Right lobe of liver (tissue), 6 donors: Measurements from ENCODE around the gene CMKLR1. TPM values are rescaled to one million over a fixed set of nuclear protein-coding genes. Genes with fewer than 3 reads are reported as not detected.

ENCODE experiments used
- ATAC-seq, 4 donors: fragments of 200-7000 bp; cut with Tn5 transposase; one replicate each; pipeline ENCODE4 v1.9.1; 2020; ENCODE audit warnings: mild to moderate bottlenecking in 4 of 4, moderate library complexity in 4 of 4
- DNase-seq, 3 donors: peaks; one replicate each; pipeline ENCODE4 v3.0.0-alpha.2; 2020
- H3K27ac ChIP-seq, 3 donors: fragments of 200-600 bp; one replicate each; pipeline ENCODE4 v1.8.0; 2022
- H3K27me3 ChIP-seq, 2 donors: fragments of 200-600 bp; one replicate each; pipeline ENCODE4 v1.8.0; 2022
- H3K36me3 ChIP-seq, 4 donors: fragments of 200-600 bp; sonication (generic) in 1 of 4; one replicate each; pipeline versions ENCODE4 v1.5.1 to v1.8.0; 2017 to 2022; ENCODE audit warnings: control low read depth in 1 of 4
- H3K4me1 ChIP-seq, 4 donors: fragments of 200-600 bp; sonication (generic) in 1 of 4; one replicate each; pipeline versions ENCODE4 v1.5.1 to v1.8.0; 2017 to 2022; ENCODE audit warnings: control low read depth in 1 of 4
- H3K4me3 ChIP-seq, 3 donors: fragments of 200-600 bp; one replicate each; pipeline ENCODE4 v1.8.0; 2022
- H3K9me3 ChIP-seq, 4 donors: fragments of 200-600 bp; sonication (generic) in 1 of 4; one replicate each; pipeline versions ENCODE4 v1.5.1 to v1.8.0; 2017 to 2022; ENCODE audit warnings: control low read depth in 1 of 4
- POLR2A ChIP-seq: fragments of 450-650 bp; IDR thresholded peaks from one replicate; pipeline ENCODE4 v1.6.1; 2017; ENCODE audit warnings: antibody characterized with exemption, mild to moderate bottlenecking
- WGBS: methylation state at CpG from one replicate; pipeline ENCODE4 v1.1.6; 2018; ENCODE audit warnings: low coverage, low lambda C conversion rate; ENCODE audit not compliant: insufficient coverage; ENCODE audit errors: missing lambda C conversion rate; 5-methylcytosine and 5-hydroxymethylcytosine counted together
- intact Hi-C, 2 donors: fragments of 100-400 bp; cut with DNase I; formaldehyde crosslinking; loops; one replicate each; pipeline versions ENCODE4 v1.11.2 to v1.14.1; 2022
- total RNA-seq, 6 experiments: library from RNA; depleted of rRNA in 2 of 6; stranded (reverse); fragments of >200 nt in 2 of 6; fragmentation: NEBNext Ultra II Directional in 3 of 6; extraction: Animal tissue kit (Norgen Biotek cat#: 25700) in 3 of 6; gene quantifications; one replicate each; pipeline versions ENCODE4 v1.1.0 to v1.2.4, GENCODE V29; 2016 to 2023
- TF ChIP-seq, protein P1 (sequence below), 4 donors: fragments of 200-600 bp in 3 of 4; fragments of 450-650 bp in 1 of 4; IDR thresholded peaks; one replicate each; pipeline versions ENCODE4 v1.5.1 to v1.8.0; 2016 to 2022; ENCODE audit warnings: antibody characterized with exemption in 4 of 4, mild to moderate bottlenecking in 2 of 4
- donor health status: DM: no; HTN: yes; CAD: no.
- donor health status: DM: no; HTN: no; CAD: no.
- donor health status: DM: no; HTN: no; CAD: no.
- donor health status: DM: no; HTN: yes; CAD: no.
- donor health status: DM: no; HTN: yes; CAD: no.

CMKLR1 gene
- total RNA-seq, 6 experiments from 2014 or later = 1.5 to 8.2 (median 4.2) TPM

DNA sequence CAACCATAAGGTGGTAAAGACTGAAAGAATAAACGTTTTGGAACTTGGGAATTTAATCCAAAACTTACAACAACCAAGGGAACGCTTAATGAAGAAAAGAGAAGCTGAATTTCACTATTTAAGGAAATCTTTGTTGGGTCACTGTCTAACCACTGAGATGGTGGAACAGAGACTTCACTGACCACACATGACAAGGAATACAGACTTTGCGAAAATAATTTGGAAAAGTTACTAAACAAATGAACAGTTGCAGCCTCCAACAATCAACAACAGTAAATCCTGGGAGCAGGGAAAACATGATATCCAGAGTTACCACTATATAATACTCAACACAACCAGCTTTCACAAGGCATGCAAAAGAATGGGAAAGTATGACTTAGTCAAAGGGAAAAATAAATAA lies 79.1 kb downstream of the CMKLR1 start:
- WGBS = 16% methylated on average over 3 of the region's 3 CpGs
- Histone ChIP-seq H3K4me1 (no peaks in the 10 kb centered on the region), H3K36me3 (no peaks in the 10 kb centered on the region), H3K9me3 (peaks cover 0 to 5% (median 0%) of the 10 kb centered on the region in 4 donors), H3K27me3 (no peaks in the 10 kb centered on the region), H3K27ac (no peak overlapping the region), H3K4me3 (no peak overlapping the region)
- intact Hi-C loops = no loop called here
- DNase-seq (no peak), ATAC-seq (no peak)
- TF ChIP-seq, protein P1, sequence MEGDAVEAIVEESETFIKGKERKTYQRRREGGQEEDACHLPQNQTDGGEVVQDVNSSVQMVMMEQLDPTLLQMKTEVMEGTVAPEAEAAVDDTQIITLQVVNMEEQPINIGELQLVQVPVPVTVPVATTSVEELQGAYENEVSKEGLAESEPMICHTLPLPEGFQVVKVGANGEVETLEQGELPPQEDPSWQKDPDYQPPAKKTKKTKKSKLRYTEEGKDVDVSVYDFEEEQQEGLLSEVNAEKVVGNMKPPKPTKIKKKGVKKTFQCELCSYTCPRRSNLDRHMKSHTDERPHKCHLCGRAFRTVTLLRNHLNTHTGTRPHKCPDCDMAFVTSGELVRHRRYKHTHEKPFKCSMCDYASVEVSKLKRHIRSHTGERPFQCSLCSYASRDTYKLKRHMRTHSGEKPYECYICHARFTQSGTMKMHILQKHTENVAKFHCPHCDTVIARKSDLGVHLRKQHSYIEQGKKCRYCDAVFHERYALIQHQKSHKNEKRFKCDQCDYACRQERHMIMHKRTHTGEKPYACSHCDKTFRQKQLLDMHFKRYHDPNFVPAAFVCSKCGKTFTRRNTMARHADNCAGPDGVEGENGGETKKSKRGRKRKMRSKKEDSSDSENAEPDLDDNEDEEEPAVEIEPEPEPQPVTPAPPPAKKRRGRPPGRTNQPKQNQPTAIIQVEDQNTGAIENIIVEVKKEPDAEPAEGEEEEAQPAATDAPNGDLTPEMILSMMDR (IDR thresholded peaks at IDR 0.05) = no peak
- no peak for TF ChIP-seq POLR2A

DNA sequence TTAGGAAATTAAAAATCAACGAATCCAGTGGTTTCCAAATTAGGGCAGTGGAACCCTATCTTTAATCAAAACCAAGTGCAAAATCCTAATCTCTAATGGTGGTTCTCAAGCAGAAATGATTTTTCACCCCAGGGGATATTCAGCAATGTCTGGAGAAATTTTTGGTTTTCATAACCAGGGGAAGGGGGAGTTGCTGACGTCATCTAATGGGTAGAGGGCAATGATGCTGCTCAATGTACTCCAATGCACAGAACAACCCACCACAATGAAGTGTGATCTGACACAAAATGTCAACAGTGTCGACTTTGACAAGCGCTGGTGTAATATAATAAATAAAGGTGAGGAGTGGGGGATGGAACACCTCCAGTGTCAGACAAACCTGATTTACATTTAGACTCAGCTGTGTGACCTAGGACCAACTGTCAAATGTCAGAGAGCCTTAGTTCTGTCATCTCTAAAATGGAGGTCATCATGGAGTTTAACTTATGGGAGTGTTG lies 81.5 kb downstream of the CMKLR1 start:
- H3K27me3 ChIP-seq = no peaks in the 10 kb centered on the region
- ATAC-seq = no peak

DNA sequence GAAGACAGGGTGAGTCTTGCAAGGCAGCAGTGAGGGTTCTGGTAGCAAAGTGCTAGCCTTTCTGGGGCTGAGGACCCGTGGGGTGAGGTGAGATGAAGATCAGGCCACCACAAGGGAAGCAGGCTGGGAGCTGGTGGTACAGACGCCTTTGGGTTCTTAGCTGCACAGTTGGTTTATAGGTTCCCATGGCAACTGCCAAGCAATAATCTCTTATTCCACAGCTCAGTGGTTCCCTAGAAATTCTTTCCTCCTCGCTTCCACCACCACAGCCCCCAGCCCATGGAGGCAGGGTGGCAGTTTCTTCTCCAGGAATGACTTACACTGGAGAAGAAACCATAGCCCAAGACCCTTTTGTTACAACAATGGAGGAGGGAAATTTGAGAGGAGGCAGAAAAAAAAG lies 82.1 kb downstream of the CMKLR1 start:
- H3K9me3 ChIP-seq = peaks cover 0 to 5% (median 0%) of the 10 kb centered on the region in 4 donors
- H3K27ac ChIP-seq = no peak overlapping the region
- intact Hi-C loops = no loop called here
- TF ChIP-seq POLR2A = no peak
- TF ChIP-seq, protein P1 (IDR thresholded peaks at IDR 0.05) = no peak
- no peak for ATAC-seq
- H3K27me3 ChIP-seq = no peaks in the 10 kb centered on the region
- no peaks in the 10 kb centered on the region for H3K4me1 ChIP-seq
- no peaks in the 10 kb centered on the region for H3K36me3 ChIP-seq
- WGBS = 14% methylated on average over 2 of the region's 3 CpGs
- H3K4me3 ChIP-seq = no peak overlapping the region
- no peak for DNase-seq

More for the DNA sequence above, 81.5 kb downstream of the CMKLR1 start:
- WGBS = 59% methylated on average over 4 of the region's 4 CpGs
- intact Hi-C loops = no loop called here
- Histone ChIP-seq H3K36me3 (no peaks in the 10 kb centered on the region), H3K4me1 (no peaks in the 10 kb centered on the region), H3K4me3 (no peak overlapping the region), H3K9me3 (peaks cover 0 to 5% (median 0%) of the 10 kb centered on the region in 4 donors), H3K27ac (no peak overlapping the region)
- no peak for DNase-seq
- TF ChIP-seq, protein P1 (IDR thresholded peaks at IDR 0.05) = no peak
- TF ChIP-seq POLR2A = no peak

DNA sequence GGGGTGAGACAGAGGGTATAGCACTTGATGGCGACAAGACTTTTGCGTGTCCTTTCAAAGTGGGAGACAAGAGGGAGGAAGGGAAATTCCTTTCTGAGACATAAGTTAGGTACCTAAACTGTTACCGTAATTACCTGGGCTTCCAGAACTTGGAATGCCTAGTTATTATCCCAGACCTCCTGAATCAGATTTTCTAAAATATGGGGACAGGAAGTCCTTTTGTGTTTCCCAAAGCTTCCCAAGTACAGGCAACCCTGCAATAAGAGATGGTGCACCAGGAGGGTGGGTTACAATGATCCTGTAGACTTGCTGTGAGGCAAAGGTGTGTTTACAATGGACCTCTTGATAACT lies 83.9 kb downstream of the CMKLR1 start:
- no peaks in the 10 kb centered on the region for H3K4me1 ChIP-seq
- no peak overlapping the region for H3K4me3 ChIP-seq
- no peak for TF ChIP-seq POLR2A
- TF ChIP-seq, protein P1 (IDR thresholded peaks at IDR 0.05) = no peak
- H3K27me3 ChIP-seq = no peaks in the 10 kb centered on the region
- no peak for ATAC-seq
- intact Hi-C loops = no loop called here
- no peaks in the 10 kb centered on the region for H3K36me3 ChIP-seq
- 72% methylated on average over 3 of the region's 3 CpGs for WGBS
- no peak for DNase-seq
- H3K9me3 ChIP-seq = no peaks in the 10 kb centered on the region
- H3K27ac ChIP-seq = no peak overlapping the region
